ENCODE data around the gene DNAJC17. TPM values are rescaled to one million over a fixed set of nuclear protein-coding genes. Genes with fewer than 3 reads are reported as not detected.

The DNAJC17 gene
- total RNA-seq, 1 experiment from 2014 or later, result 36.1 TPM

DNA sequence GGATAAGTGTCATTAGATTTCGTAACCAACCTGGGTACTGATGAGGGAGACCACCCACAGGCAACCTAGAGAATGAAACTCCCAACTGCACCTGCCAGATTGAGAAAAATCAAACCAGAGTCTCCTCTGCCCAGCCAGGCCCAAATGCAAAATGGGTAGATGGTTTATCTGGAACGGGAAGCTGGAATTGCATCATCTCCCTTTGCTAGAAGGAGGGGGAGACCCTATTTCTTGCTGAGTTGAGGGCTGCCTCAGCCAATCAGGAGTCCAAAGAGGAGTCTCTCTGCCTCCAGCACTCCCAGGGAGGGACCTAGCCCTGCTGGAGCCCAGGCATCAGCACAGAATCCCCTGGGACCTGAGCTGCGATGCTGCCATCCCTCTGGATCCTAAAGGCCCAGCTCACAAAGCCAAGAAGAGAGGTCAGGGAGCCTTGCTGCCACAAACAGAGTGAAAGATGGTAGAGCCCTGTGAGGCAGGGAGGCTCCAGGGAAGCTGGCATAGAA is 60.3 kb downstream of the DNAJC17 start:
- Histone ChIP-seq H3K9ac (ENCODE audit: low read length) (no peak overlapping the region), H4K20me1 (ENCODE audit: insufficient read depth) (no peaks in the 10 kb centered on the region), H3K9me3 (ENCODE audit: control insufficient read depth in 1 of 2, insufficient read depth in 1 of 2, low read depth in 1 of 2, low read length in 2 of 2) (no peaks in the 10 kb centered on the region), H3K27ac (ENCODE audit: low read depth, low read length) (no peak overlapping the region), H3K9me2 (ENCODE audit: insufficient read depth) (no peaks in the 10 kb centered on the region), H3K36me3 (ENCODE audit: control insufficient read depth in 1 of 2, insufficient read depth in 2 of 2, low read length in 2 of 2) (peaks cover 18 to 28% of the 10 kb centered on the region in 2 experiments; a peak in 3 of 4 replicates), H3K79me2 (ENCODE audit: insufficient read depth, low read length) (peaks cover 7% of the 10 kb centered on the region; the same call in 1 of the 2 replicates), H3K4me2 (ENCODE audit: low read length) (no peak overlapping the region), H3K4me3 (replicated peaks in 1 of 2; ENCODE audit: low read depth in 1 of 2, low read length in 2 of 2) (no peak overlapping the region), H3K4me1 (ENCODE audit: control insufficient read depth in 1 of 2, insufficient read depth in 2 of 2, low read length in 2 of 2) (no peaks in the 10 kb centered on the region), H2AFZ (ENCODE audit: low read depth, low read length, poor library complexity, severe bottlenecking) (no peak overlapping the region), H3K27me3 (ENCODE audit: insufficient read depth, low read length) (no peaks in the 10 kb centered on the region)
- intact Hi-C loops (cut with micrococcal nuclease), result loop anchor here (1.0 kb wide), 2 partner anchors 35 to 145 kb away; no protein-coding TSS in a partner anchor
- POLR2A ChIA-PET, result interaction anchor here (1.0 to 1.2 kb wide), 2 partner anchors 111 to 147 kb away, joined by 3 to 4 read pairs; partner anchors contain the start of gene VPS18
- no peak for DNase-seq (ENCODE audit: low read depth, low spot score)
- RAD21 ChIA-PET (ENCODE audit: low non-redundant PET in 1 of 2, low total read pairs in 2 of 2, uncharacterized antibody in 2 of 2, unreplicated experiment in 2 of 2), result interaction anchor here (0.7 to 1.4 kb wide), 6 partner anchors 30 to 145 kb away, joined by 3 to 5 read pairs (median 4); no protein-coding TSS in a partner anchor
- ATAC-seq, result no peak
- TF ChIP-seq SIN3A (IDR thresholded peaks at IDR 0.05; ENCODE audit: low read depth), result no peak
- no peak for TF ChIP-seq EGR1 (IDR thresholded peaks at IDR 0.05; ENCODE audit: low read depth)
- TF ChIP-seq POLR2A (IDR thresholded peaks at IDR 0.05; ENCODE audit: borderline replicate concordance, extremely low read depth, insufficient read depth, insufficient read length), result no peak
- TF ChIP-seq EZH2phosphoT487 (IDR thresholded peaks at IDR 0.05; ENCODE audit: borderline replicate concordance), result no peak
- no peak for TF ChIP-seq CEBPB (IDR thresholded peaks at IDR 0.05; ENCODE audit: low read depth)
- TF ChIP-seq SP1 (IDR thresholded peaks at IDR 0.05; ENCODE audit: low read depth), result no peak
- TF ChIP-seq JUND (IDR thresholded peaks at IDR 0.05), result no peak
- TF ChIP-seq TCF7L2 (IDR thresholded peaks at IDR 0.05; ENCODE audit: borderline replicate concordance, extremely low read depth, insufficient read depth, insufficient read length), result no peak
- TF ChIP-seq ELF1 (IDR thresholded peaks at IDR 0.05; ENCODE audit: borderline replicate concordance, low read depth), result no peak
- no peak for TF ChIP-seq ZFX (IDR thresholded peaks at IDR 0.05)
- TF ChIP-seq, protein P1, sequence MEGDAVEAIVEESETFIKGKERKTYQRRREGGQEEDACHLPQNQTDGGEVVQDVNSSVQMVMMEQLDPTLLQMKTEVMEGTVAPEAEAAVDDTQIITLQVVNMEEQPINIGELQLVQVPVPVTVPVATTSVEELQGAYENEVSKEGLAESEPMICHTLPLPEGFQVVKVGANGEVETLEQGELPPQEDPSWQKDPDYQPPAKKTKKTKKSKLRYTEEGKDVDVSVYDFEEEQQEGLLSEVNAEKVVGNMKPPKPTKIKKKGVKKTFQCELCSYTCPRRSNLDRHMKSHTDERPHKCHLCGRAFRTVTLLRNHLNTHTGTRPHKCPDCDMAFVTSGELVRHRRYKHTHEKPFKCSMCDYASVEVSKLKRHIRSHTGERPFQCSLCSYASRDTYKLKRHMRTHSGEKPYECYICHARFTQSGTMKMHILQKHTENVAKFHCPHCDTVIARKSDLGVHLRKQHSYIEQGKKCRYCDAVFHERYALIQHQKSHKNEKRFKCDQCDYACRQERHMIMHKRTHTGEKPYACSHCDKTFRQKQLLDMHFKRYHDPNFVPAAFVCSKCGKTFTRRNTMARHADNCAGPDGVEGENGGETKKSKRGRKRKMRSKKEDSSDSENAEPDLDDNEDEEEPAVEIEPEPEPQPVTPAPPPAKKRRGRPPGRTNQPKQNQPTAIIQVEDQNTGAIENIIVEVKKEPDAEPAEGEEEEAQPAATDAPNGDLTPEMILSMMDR (IDR thresholded peaks at IDR 0.05 in 2 of 3, conservative IDR thresholded peaks at IDR 0.05 in 1 of 3; ENCODE audit: borderline replicate concordance in 1 of 3, insufficient read depth in 1 of 3, low read depth in 2 of 3, low read length in 2 of 3), result no peak
- TF ChIP-seq, protein P2, sequence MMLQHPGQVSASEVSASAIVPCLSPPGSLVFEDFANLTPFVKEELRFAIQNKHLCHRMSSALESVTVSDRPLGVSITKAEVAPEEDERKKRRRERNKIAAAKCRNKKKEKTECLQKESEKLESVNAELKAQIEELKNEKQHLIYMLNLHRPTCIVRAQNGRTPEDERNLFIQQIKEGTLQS (IDR thresholded peaks at IDR 0.05), result no peak
- no peak for TF ChIP-seq POLR2AphosphoS5 (IDR thresholded peaks at IDR 0.05; ENCODE audit: low read depth, low read length)
- TF ChIP-seq ZNF274 (IDR thresholded peaks at IDR 0.05; ENCODE audit: low read depth, low read length), result no peak
- TF ChIP-seq, protein P3, sequence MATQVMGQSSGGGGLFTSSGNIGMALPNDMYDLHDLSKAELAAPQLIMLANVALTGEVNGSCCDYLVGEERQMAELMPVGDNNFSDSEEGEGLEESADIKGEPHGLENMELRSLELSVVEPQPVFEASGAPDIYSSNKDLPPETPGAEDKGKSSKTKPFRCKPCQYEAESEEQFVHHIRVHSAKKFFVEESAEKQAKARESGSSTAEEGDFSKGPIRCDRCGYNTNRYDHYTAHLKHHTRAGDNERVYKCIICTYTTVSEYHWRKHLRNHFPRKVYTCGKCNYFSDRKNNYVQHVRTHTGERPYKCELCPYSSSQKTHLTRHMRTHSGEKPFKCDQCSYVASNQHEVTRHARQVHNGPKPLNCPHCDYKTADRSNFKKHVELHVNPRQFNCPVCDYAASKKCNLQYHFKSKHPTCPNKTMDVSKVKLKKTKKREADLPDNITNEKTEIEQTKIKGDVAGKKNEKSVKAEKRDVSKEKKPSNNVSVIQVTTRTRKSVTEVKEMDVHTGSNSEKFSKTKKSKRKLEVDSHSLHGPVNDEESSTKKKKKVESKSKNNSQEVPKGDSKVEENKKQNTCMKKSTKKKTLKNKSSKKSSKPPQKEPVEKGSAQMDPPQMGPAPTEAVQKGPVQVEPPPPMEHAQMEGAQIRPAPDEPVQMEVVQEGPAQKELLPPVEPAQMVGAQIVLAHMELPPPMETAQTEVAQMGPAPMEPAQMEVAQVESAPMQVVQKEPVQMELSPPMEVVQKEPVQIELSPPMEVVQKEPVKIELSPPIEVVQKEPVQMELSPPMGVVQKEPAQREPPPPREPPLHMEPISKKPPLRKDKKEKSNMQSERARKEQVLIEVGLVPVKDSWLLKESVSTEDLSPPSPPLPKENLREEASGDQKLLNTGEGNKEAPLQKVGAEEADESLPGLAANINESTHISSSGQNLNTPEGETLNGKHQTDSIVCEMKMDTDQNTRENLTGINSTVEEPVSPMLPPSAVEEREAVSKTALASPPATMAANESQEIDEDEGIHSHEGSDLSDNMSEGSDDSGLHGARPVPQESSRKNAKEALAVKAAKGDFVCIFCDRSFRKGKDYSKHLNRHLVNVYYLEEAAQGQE (IDR thresholded peaks at IDR 0.05; ENCODE audit: low read depth), result no peak
- no peak for TF ChIP-seq YY1 (IDR thresholded peaks at IDR 0.05; ENCODE audit: extremely low read depth, insufficient replicate concordance, low read depth, low read length)
- TF ChIP-seq FOSL1 (IDR thresholded peaks at IDR 0.05; ENCODE audit: low read depth), result no peak
- no peak for TF ChIP-seq ZBTB33 (IDR thresholded peaks at IDR 0.05; ENCODE audit: extremely low read depth, insufficient replicate concordance, low read length)
- BruUV-seq (replicated peaks), result no TSS peak
- CTCF ChIA-PET, result interaction anchor here (0.6 to 2.0 kb wide), 8 partner anchors 12 to 407 kb away, joined by 3 to 12 read pairs (median 4); partner anchors contain the start of gene VPS18

Measured in HCT116 (cell line).